Measurements from ENCODE around the gene MYPN. TPM values are rescaled to one million over a fixed set of nuclear protein-coding genes. Genes with fewer than 3 reads are reported as not detected.

The MYPN gene
- total RNA-seq, 4 donors from 2014 or later, result 0.16 TPM; not detected in 3

GRCh38 chr10:68103261-68103878 is 5.9 kb upstream of the MYPN start:
- H3K36me3 ChIP-seq, result no peaks in the 10 kb centered on the region
- TF ChIP-seq EP300 (IDR thresholded peaks at IDR 0.05), result no peak
- no peak for TF ChIP-seq POLR2A (IDR thresholded peaks at IDR 0.05)
- TF ChIP-seq CTCF (IDR thresholded peaks at IDR 0.05), result no peak
- no peak for TF ChIP-seq POLR2AphosphoS5 (IDR thresholded peaks at IDR 0.05)
- H3K4me1 ChIP-seq, result no peaks in the 10 kb centered on the region
- no peak overlapping the region for H3K27ac ChIP-seq
- no peak for DNase-seq (ENCODE audit: low spot score in 2 of 2)
- H3K4me3 ChIP-seq, result no peak overlapping the region
- H3K9me3 ChIP-seq, result no peaks in the 10 kb centered on the region
- WGBS, result 77% methylated on average over 4 of the region's 4 CpGs
- H3K27me3 ChIP-seq, result no peaks in the 10 kb centered on the region

GRCh38 chr10:68103901-68104300 is 5.4 kb upstream of the MYPN start:
- DNase-seq (ENCODE audit: low spot score in 2 of 2), result no peak
- no peak for TF ChIP-seq CTCF (IDR thresholded peaks at IDR 0.05)
- TF ChIP-seq POLR2A (IDR thresholded peaks at IDR 0.05), result no peak
- no peak for TF ChIP-seq POLR2AphosphoS5 (IDR thresholded peaks at IDR 0.05)
- no peak for TF ChIP-seq EP300 (IDR thresholded peaks at IDR 0.05)
- Histone ChIP-seq H3K9me3 (no peaks in the 10 kb centered on the region), H3K4me3 (no peak overlapping the region), H3K4me1 (no peaks in the 10 kb centered on the region), H3K27ac (no peak overlapping the region), H3K27me3 (no peaks in the 10 kb centered on the region), H3K36me3 (no peaks in the 10 kb centered on the region)
- WGBS, result 95% methylated on average over 3 of the region's 3 CpGs

- Histone ChIP-seq H3K9me3 (no peaks in the 10 kb centered on the region), H3K36me3 (no peaks in the 10 kb centered on the region), H3K4me3 (no peak overlapping the region), H3K27me3 (no peaks in the 10 kb centered on the region), H3K27ac (no peak overlapping the region), H3K4me1 (no peaks in the 10 kb centered on the region)
- TF ChIP-seq POLR2AphosphoS5 (IDR thresholded peaks at IDR 0.05) (no peak), CTCF (IDR thresholded peaks at IDR 0.05) (no peak), POLR2A (IDR thresholded peaks at IDR 0.05) (no peak), EP300 (IDR thresholded peaks at IDR 0.05) (no peak)
- WGBS, result 57% methylated on average over 3 of the region's 3 CpGs
- DNase-seq (ENCODE audit: low spot score in 2 of 2), result no peak
Observed at GRCh38 chr10:68105820-68106219, 3.5 kb upstream of the MYPN start.

- H3K27me3 ChIP-seq, result no peaks in the 10 kb centered on the region
- no peak for TF ChIP-seq CTCF (IDR thresholded peaks at IDR 0.05)
- no peak for TF ChIP-seq POLR2A (IDR thresholded peaks at IDR 0.05)
- no peak for TF ChIP-seq POLR2AphosphoS5 (IDR thresholded peaks at IDR 0.05)
- no peak for TF ChIP-seq EP300 (IDR thresholded peaks at IDR 0.05)
- no peak overlapping the region for H3K27ac ChIP-seq
- 70% methylated on average over 3 of the region's 3 CpGs for WGBS
- no peaks in the 10 kb centered on the region for H3K36me3 ChIP-seq
- no peak for DNase-seq (ENCODE audit: low spot score in 2 of 2)
- no peaks in the 10 kb centered on the region for H3K4me1 ChIP-seq
- no peak overlapping the region for H3K4me3 ChIP-seq
- H3K9me3 ChIP-seq, result no peaks in the 10 kb centered on the region
Observed at GRCh38 chr10:68106656-68107055, 2.6 kb upstream of the MYPN start.

- WGBS, result 100% methylated on average over 1 of the region's 1 CpG
- H3K9me3 ChIP-seq, result no peaks in the 10 kb centered on the region
- TF ChIP-seq CTCF (IDR thresholded peaks at IDR 0.05) (no peak), POLR2AphosphoS5 (IDR thresholded peaks at IDR 0.05) (no peak), POLR2A (IDR thresholded peaks at IDR 0.05) (no peak), EP300 (IDR thresholded peaks at IDR 0.05) (no peak)
- DNase-seq (ENCODE audit: low spot score in 2 of 2), result no peak
- H3K27me3 ChIP-seq, result no peaks in the 10 kb centered on the region
- H3K36me3 ChIP-seq, result no peaks in the 10 kb centered on the region
- no peak overlapping the region for H3K4me3 ChIP-seq
- no peak overlapping the region for H3K27ac ChIP-seq
- no peaks in the 10 kb centered on the region for H3K4me1 ChIP-seq
Observed at GRCh38 chr10:68107651-68108050, 1.6 kb upstream of the MYPN start.

All from suprapubic skin (tissue), 4 donors.